Panc1 (cell line): Measurements from ENCODE around the gene SRC. TPM values are rescaled to one million over a fixed set of nuclear protein-coding genes. Genes with fewer than 3 reads are reported as not detected.

ENCODE experiments used
- ATAC-seq: fragments of 200-7000 bp; cut with Tn5 transposase; 2 replicates; pipeline ENCODE4 v1.9.1; 2020; ENCODE audit warnings: mild to moderate bottlenecking, moderate library complexity
- BruUV-seq: library from RNA; stranded (reverse); fragments of 400-500 nt; replicated peaks from 2 replicates; lab custom pipeline; 2021; lab: Mats Ljungman, UMichigan
- CTCF ChIA-PET: fragments of 300-600 bp; sonication (Branson Sonifier 250); formaldehyde crosslinking; loops from one replicate; lab custom pipeline; 2022; ENCODE audit warnings: antibody characterized with exemption; lab: Charles Lee
- POLR2A ChIA-PET: fragments of 300-600 bp; sonication (Branson Sonifier 250); formaldehyde crosslinking; loops from one replicate; lab custom pipeline; 2022; ENCODE audit warnings: antibody characterized with exemption; lab: Charles Lee
- DNase-seq: peaks from one replicate; pipeline ENCODE4 v3.0.0-alpha.2; 2010; ENCODE audit warnings: low read depth, low spot score
- H3K27ac ChIP-seq: 2 replicates; pipeline ENCODE4 v1.5.1; 2011; ENCODE audit warnings: mild to moderate bottlenecking, low read length, inconsistent platforms
- H3K27me3 ChIP-seq: fragments of 200-500 bp; sonication (Bioruptor generic); 2 replicates; pipeline ENCODE4 v1.6.0; 2014; ENCODE audit warnings: low read length, inconsistent platforms; ENCODE audit not compliant: control insufficient read depth, insufficient read depth
- H3K36me3 ChIP-seq: fragments of 200-500 bp; sonication (Bioruptor generic); 2 replicates; pipeline ENCODE4 v1.5.1; 2014; ENCODE audit warnings: inconsistent platforms, mild to moderate bottlenecking, low read length, moderate library complexity; ENCODE audit not compliant: control insufficient read depth, insufficient read depth
- H3K4me1 ChIP-seq: 2 replicates; pipeline ENCODE4 v1.5.1; 2011; ENCODE audit warnings: inconsistent platforms, mild to moderate bottlenecking, low read length, moderate library complexity; ENCODE audit not compliant: control insufficient read depth, insufficient read depth
- H3K4me3 ChIP-seq, 2 experiments: 2 replicates each; pipeline ENCODE4 v1.5.1; 2011 to 2012; ENCODE audit warnings: low read depth in 2 of 2, low read length in 2 of 2, mild to moderate bottlenecking in 2 of 2, inconsistent platforms in 1 of 2, moderate library complexity in 1 of 2
- H3K9me3 ChIP-seq: fragments of 200-500 bp; sonication (Bioruptor generic); 2 replicates; pipeline ENCODE4 v1.5.1; 2014; ENCODE audit warnings: low read depth, mild to moderate bottlenecking, inconsistent platforms, low read length, moderate library complexity; ENCODE audit not compliant: control insufficient read depth, insufficient read depth
- POLR2AphosphoS5 ChIP-seq: IDR thresholded peaks from 2 replicates; pipeline ENCODE4 v1.6.1; 2012; ENCODE audit warnings: mild to moderate bottlenecking, low read depth, low read length, moderate library complexity
- SIN3A ChIP-seq: IDR thresholded peaks from 2 replicates; pipeline ENCODE4 v1.6.1; 2012; ENCODE audit warnings: low read depth, mild to moderate bottlenecking, low read length, moderate library complexity, borderline replicate concordance; ENCODE audit not compliant: insufficient read depth
- TCF7L2 ChIP-seq: IDR thresholded peaks from 2 replicates; pipeline ENCODE4 v1.6.1; 2011; ENCODE audit warnings: mild to moderate bottlenecking, low read depth, low read length, inconsistent platforms
- in situ Hi-C: cut with HindIII; loops from 2 replicates; pipeline ENCODE4 v1.10.0; 2016; ENCODE audit warnings: low sequenced_read_pairs, low pct_unique_long_range_greater_than_20kb
- intact Hi-C: fragments of 100-400 bp; cut with micrococcal nuclease; formaldehyde crosslinking; loops from one replicate; pipeline ENCODE4 v1.10.0; 2022; ENCODE audit not compliant: unreplicated experiment
- total RNA-seq: library from RNA; stranded (reverse); gene quantifications from one replicate; pipeline ENCODE4 v1.2.1, GENCODE V29; 2021; ENCODE audit not compliant: unreplicated experiment
- TF ChIP-seq, protein P1 (sequence below): fragments of 450-650 bp; IDR thresholded peaks from 2 replicates; pipeline ENCODE4 v1.5.1; 2017; ENCODE audit warnings: mild to moderate bottlenecking
- TF ChIP-seq, protein P2 (sequence below), 2 experiments: IDR thresholded peaks; 2 replicates each; pipeline ENCODE4 v1.6.1; 2011 to 2012; ENCODE audit warnings: low read depth in 2 of 2, control low read depth in 1 of 2, low read length in 1 of 2, mild to moderate bottlenecking in 1 of 2, moderate library complexity in 1 of 2; ENCODE audit not compliant: insufficient read depth in 1 of 2

SRC gene
- total RNA-seq, 1 experiment from 2014 or later: 24.9 TPM

DNA sequence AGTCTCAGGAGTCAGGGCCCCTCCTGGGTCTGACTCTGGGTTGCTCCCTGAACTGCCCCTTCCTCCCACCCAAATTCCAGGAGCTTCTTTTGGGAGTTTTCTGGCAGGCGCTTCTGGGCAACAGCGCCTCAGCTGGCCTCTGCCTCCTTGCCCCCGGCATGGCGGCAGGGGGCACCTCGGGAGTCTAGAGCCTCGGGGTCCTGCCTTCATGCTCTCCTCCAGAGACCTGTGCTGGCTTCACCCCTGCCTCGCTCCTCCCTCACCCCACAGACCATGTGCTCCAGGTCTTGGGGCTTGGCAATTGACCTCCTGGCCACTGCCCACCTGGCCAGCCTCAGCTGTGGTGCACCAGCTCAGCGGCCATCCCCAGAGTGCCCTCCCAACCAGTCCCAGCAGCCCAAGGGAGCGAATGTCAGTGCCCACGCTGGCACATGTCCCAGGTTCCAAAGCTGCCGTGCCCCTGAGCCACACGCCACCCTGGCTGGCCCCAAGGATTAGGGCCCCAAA, 43.4 kb downstream of the SRC start:
- ChIA-PET POLR2A (no interaction called here), CTCF (no interaction called here)
- H3K27ac ChIP-seq: no peak overlapping the region
- BruUV-seq: no TSS peak
- H3K9me3 ChIP-seq: no peaks in the 10 kb centered on the region
- TF ChIP-seq, protein P1, sequence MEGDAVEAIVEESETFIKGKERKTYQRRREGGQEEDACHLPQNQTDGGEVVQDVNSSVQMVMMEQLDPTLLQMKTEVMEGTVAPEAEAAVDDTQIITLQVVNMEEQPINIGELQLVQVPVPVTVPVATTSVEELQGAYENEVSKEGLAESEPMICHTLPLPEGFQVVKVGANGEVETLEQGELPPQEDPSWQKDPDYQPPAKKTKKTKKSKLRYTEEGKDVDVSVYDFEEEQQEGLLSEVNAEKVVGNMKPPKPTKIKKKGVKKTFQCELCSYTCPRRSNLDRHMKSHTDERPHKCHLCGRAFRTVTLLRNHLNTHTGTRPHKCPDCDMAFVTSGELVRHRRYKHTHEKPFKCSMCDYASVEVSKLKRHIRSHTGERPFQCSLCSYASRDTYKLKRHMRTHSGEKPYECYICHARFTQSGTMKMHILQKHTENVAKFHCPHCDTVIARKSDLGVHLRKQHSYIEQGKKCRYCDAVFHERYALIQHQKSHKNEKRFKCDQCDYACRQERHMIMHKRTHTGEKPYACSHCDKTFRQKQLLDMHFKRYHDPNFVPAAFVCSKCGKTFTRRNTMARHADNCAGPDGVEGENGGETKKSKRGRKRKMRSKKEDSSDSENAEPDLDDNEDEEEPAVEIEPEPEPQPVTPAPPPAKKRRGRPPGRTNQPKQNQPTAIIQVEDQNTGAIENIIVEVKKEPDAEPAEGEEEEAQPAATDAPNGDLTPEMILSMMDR: no peak
- TF ChIP-seq TCF7L2 (no peak), SIN3A (no peak), POLR2AphosphoS5 (no peak)
- TF ChIP-seq, protein P2, sequence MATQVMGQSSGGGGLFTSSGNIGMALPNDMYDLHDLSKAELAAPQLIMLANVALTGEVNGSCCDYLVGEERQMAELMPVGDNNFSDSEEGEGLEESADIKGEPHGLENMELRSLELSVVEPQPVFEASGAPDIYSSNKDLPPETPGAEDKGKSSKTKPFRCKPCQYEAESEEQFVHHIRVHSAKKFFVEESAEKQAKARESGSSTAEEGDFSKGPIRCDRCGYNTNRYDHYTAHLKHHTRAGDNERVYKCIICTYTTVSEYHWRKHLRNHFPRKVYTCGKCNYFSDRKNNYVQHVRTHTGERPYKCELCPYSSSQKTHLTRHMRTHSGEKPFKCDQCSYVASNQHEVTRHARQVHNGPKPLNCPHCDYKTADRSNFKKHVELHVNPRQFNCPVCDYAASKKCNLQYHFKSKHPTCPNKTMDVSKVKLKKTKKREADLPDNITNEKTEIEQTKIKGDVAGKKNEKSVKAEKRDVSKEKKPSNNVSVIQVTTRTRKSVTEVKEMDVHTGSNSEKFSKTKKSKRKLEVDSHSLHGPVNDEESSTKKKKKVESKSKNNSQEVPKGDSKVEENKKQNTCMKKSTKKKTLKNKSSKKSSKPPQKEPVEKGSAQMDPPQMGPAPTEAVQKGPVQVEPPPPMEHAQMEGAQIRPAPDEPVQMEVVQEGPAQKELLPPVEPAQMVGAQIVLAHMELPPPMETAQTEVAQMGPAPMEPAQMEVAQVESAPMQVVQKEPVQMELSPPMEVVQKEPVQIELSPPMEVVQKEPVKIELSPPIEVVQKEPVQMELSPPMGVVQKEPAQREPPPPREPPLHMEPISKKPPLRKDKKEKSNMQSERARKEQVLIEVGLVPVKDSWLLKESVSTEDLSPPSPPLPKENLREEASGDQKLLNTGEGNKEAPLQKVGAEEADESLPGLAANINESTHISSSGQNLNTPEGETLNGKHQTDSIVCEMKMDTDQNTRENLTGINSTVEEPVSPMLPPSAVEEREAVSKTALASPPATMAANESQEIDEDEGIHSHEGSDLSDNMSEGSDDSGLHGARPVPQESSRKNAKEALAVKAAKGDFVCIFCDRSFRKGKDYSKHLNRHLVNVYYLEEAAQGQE (IDR thresholded peaks at IDR 0.05; ENCODE audit: insufficient read depth in 1 of 2, low read depth in 2 of 2, low read length in 1 of 2): no peak
- no peaks in the 10 kb centered on the region for H3K36me3 ChIP-seq
- no peak for DNase-seq
- H3K4me3 ChIP-seq: no peak overlapping the region
- ATAC-seq: no peak
- intact Hi-C loops (no loop called here), in situ Hi-C loops (no loop called here)
- no peaks in the 10 kb centered on the region for H3K4me1 ChIP-seq
- no peaks in the 10 kb centered on the region for H3K27me3 ChIP-seq

GRCh38 chr20:37389844-37390275, 43.9 kb downstream of the SRC start:
- H3K27me3 ChIP-seq: no peaks in the 10 kb centered on the region
- ChIA-PET CTCF (interaction anchor here (0.6 kb wide), 2 partner anchors 8 to 13 kb away, joined by 3 read pairs; no protein-coding TSS in a partner anchor), POLR2A (no interaction called here)
- no peaks in the 10 kb centered on the region for H3K36me3 ChIP-seq
- no peak for DNase-seq
- ATAC-seq: no peak
- BruUV-seq: no TSS peak
- TF ChIP-seq, protein P1: peak; percentile 23
- TF ChIP-seq TCF7L2 (no peak), POLR2AphosphoS5 (no peak)
- TF ChIP-seq, protein P2 (IDR thresholded peaks at IDR 0.05; ENCODE audit: insufficient read depth in 1 of 2, low read depth in 2 of 2, low read length in 1 of 2): no peak
- H3K27ac ChIP-seq: no peak overlapping the region
- intact Hi-C loops (no loop called here), in situ Hi-C loops (no loop called here)
- no peaks in the 10 kb centered on the region for H3K9me3 ChIP-seq
- no peaks in the 10 kb centered on the region for H3K4me1 ChIP-seq
- H3K4me3 ChIP-seq: no peak overlapping the region
